ENCODE measurements around the gene XPO4. TPM values are rescaled to one million over a fixed set of nuclear protein-coding genes. Genes with fewer than 3 reads are reported as not detected.
A peak's percentile ranks its signal among the peaks of the same experiment; 100 is the strongest.

Gene XPO4
- total and polyA plus RNA-seq, 2 of the 13 experiments (the other 11 are each of a cell fraction or from before 2014, with no cell fraction given), result 8.4 to 24.8 TPM

DNA sequence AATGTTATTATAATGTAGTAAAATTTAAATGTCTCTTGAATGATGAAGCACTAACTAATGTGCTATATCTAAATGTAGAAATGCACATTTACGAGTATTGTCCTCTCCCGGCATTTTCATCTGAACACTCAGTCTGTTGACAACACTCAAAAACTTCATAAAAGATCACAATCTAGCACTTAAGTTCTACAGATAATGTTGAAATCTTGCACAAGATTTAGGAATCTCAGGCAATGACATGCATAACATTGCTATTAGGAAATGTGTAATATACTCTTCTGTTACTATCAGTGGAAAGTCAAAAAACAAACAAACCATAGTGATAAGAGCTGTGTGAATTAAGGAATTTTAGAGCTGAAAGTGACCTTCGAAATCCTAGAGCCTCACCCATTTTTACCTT, 37.5 kb upstream of the XPO4 start (continued):
- peak; percentile 81 for TF ChIP-seq ARID3A (IDR thresholded peaks at IDR 0.05; ENCODE audit: low read depth, low read length)
- no peak for TF ChIP-seq TCF7L2 (IDR thresholded peaks at IDR 0.05; ENCODE audit: low read depth, low read length)
- TF ChIP-seq RARA (CRISPR knock-in tag; IDR thresholded peaks at IDR 0.05), result peak; percentile 31; the same call in 1 of the 2 replicates
- TF ChIP-seq ZNF160 (CRISPR knock-in tag; IDR thresholded peaks at IDR 0.05), result no peak
- TF ChIP-seq SAP130 (CRISPR knock-in tag; IDR thresholded peaks at IDR 0.05; ENCODE audit: low read depth), result peak; percentile 20; the same call in 1 of the 2 replicates
- TF ChIP-seq ZFYVE20 (CRISPR knock-in tag; IDR thresholded peaks at IDR 0.05; ENCODE audit: borderline replicate concordance, low read depth), result no peak
- no peak for TF ChIP-seq PLRG1 (conservative IDR thresholded peaks at IDR 0.05)
- no peak for TF ChIP-seq MXD4 (CRISPR knock-in tag; IDR thresholded peaks at IDR 0.05)
- TF ChIP-seq SUZ12 (IDR thresholded peaks at IDR 0.05; ENCODE audit: low read depth, low read length), result no peak
- TF ChIP-seq JARID2 (CRISPR knock-in tag; IDR thresholded peaks at IDR 0.05; ENCODE audit: insufficient replicate concordance), result no peak
- TF ChIP-seq FOXM1 (CRISPR knock-in tag; IDR thresholded peaks at IDR 0.05), result no peak

DNA sequence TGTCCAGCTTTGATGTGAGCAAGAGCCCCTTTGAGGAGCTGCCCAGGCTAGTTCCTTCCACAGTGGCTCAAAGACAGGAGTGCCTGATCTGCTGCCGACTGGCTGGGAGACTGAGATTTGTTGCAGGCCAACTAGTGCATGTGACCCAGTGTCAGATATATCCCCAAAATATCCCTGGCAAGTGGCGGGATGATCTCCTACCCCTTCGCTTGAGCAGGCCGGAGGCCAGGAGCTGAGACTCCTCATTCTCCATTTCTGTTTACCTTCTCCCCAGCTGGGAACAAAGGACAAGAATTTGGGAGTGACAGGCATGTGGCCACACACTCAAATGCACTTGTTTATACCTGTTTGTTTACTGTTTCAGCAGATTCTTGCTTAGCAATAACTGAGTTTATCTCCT, 37.1 kb upstream of the XPO4 start:
- H3K9ac ChIP-seq (ENCODE audit: insufficient read depth, low read depth, low read length), result no peak overlapping the region
- no peaks in the 10 kb centered on the region for H3K79me2 ChIP-seq (ENCODE audit: insufficient read depth, low read length)
- CTCF ChIA-PET (ENCODE audit: low intra/inter-chr PET ratio, low total read pairs), result no interaction called here
- intact Hi-C loops (cut with micrococcal nuclease; ENCODE audit: unreplicated experiment), result loop anchor here (1.0 to 5.0 kb wide), 3 partner anchors 83 to 358 kb away; no protein-coding TSS in a partner anchor
- peaks cover 41% of the 10 kb centered on the region for H3K4me1 ChIP-seq (ENCODE audit: insufficient read depth, low read length)
- no peak overlapping the region for H3K27ac ChIP-seq (ENCODE audit: extremely low read length, insufficient read depth, low read length)
- 4% methylated on average over 3 of the region's 4 CpGs for WGBS (ENCODE audit: low lambda C conversion rate)
- H2AFZ ChIP-seq (ENCODE audit: low read length), result no peak overlapping the region
- peaks cover 0 to 17% of the 10 kb centered on the region in 2 experiments; a peak in 2 of 5 replicates for H3K27me3 ChIP-seq (ENCODE audit: control insufficient read depth in 1 of 2, insufficient read depth in 2 of 2, low read length in 2 of 2)
- no peak for DNase-seq (ENCODE audit: low spot score)
- H3K4me2 ChIP-seq (ENCODE audit: low read depth, low read length), result peak overlapping the region; percentile 55
- no TSS peak for BruUV-seq (replicated peaks)
- no peaks in the 10 kb centered on the region for H3K36me3 ChIP-seq (replicated peaks in 1 of 2; ENCODE audit: control insufficient read depth in 1 of 2, insufficient read depth in 2 of 2, low read length in 2 of 2)
- POLR2A ChIA-PET, result interaction anchor here (0.7 to 1.1 kb wide), 2 partner anchors 14 to 236 kb away, joined by 4 read pairs; partner anchors contain the start of genes MRPL57 and SKA3
- H3K4me3 ChIP-seq (replicated peaks in 1 of 3; ENCODE audit: insufficient read depth in 1 of 3, low read depth in 2 of 3, low read length in 3 of 3), result 0 out of 6 replicates have a peak overlapping the region, but pooled peaks of 1 of the 3 experiments have one; percentile 17
- H3K9me3 ChIP-seq (ENCODE audit: low read length), result no peaks in the 10 kb centered on the region
- H4K20me1 ChIP-seq (ENCODE audit: insufficient read depth, low read length), result no peaks in the 10 kb centered on the region
- in situ Hi-C loops (cut with HindIII; ENCODE audit: extremely low pct_ligation_motif_present, low pct_unique_long_range_greater_than_20kb), result loop anchor here (10.0 kb wide), 1 partner anchor 235 kb away; the partner anchor contains the start of genes MRPL57 and SKA3
- FAIRE-seq, result peak; percentile 37
- peak; percentile 28; the same call in 2 of the 3 replicates for ATAC-seq
- TF ChIP-seq ZNF225 (CRISPR knock-in tag; IDR thresholded peaks at IDR 0.05) (no peak), FOXP4 (CRISPR knock-in tag; IDR thresholded peaks at IDR 0.05) (0 out of 2 replicates have a peak, but pooled peaks have one; percentile 6), HOXA9 (CRISPR knock-in tag; IDR thresholded peaks at IDR 0.05; ENCODE audit: borderline replicate concordance) (no peak), LCORL (IDR thresholded peaks at IDR 0.05) (no peak), LCORL (CRISPR knock-in tag; IDR thresholded peaks at IDR 0.05) (peak; percentile 49; the same call in 1 of the 2 replicates), SOX13 (IDR thresholded peaks at IDR 0.05) (0 out of 2 replicates have a peak, but pooled peaks have one; percentile 19), SOX13 (CRISPR knock-in tag; conservative IDR thresholded peaks at IDR 0.05 in 1 of 2, IDR thresholded peaks at IDR 0.05 in 1 of 2) (peak in 1 of 2 experiments; percentile 14; a peak in 1 of 4 replicates), HDAC1 (CRISPR knock-in tag; IDR thresholded peaks at IDR 0.05) (0 out of 2 replicates have a peak, but pooled peaks have one; percentile 21), PTBP1 (IDR thresholded peaks at IDR 0.05; ENCODE audit: low read depth, low read length, poor library complexity, severe bottlenecking) (no peak), SAP130 (CRISPR knock-in tag; IDR thresholded peaks at IDR 0.05; ENCODE audit: low read depth) (0 out of 2 replicates have a peak, but pooled peaks have one; percentile 3)

Data from HepG2 (cell line).